COR-L47 (cell line): ENCODE measurements around the gene NUSAP1.
"Not testable (repeated sequence)": the region's sequence is repeated elsewhere in the genome, so short reads cannot be mapped to it uniquely, and the experiment has no call there.

Experiments used
- DNase-seq: peaks from one replicate; lab custom pipeline; 2025; lab: John Stamatoyannopoulos, UW

Gene NUSAP1

DNA sequence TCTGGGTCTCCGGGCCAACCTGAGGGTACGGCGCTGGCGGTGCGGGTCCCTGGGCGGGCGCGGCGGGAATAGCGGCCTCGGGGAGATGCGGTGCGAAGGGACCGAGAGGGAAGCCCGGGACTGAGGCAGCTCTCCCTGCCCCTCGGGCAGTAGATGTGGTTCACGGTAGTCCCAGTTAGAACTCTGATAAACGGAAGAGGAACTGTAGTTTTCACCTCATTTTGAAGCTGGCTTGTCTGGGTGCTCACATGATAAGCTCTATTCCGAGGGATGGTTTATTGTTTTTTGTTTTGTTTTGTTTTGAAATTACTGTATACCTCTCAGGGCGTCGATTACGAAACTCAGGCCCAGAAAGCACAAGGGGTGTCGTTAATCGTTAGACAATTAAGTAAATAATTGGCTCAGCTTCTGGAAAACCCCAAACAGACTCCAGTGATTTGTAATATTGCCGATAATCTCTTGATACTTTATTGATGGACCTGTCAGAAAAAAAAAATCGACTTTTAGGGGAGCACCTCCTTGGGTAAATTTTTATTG, 413 bp downstream of the NUSAP1 start:
- no peak for DNase-seq

- DNase-seq = no peak
These were observed 1.8 kb downstream of the NUSAP1 start for GRCh38 chr15:41334293-41335120.

- no peak for DNase-seq
These were observed 3.9 kb downstream of the NUSAP1 start for GRCh38 chr15:41336549-41336948.

GRCh38 chr15:41337047-41337446, 4.4 kb downstream of the NUSAP1 start:
- no peak for DNase-seq

DNA sequence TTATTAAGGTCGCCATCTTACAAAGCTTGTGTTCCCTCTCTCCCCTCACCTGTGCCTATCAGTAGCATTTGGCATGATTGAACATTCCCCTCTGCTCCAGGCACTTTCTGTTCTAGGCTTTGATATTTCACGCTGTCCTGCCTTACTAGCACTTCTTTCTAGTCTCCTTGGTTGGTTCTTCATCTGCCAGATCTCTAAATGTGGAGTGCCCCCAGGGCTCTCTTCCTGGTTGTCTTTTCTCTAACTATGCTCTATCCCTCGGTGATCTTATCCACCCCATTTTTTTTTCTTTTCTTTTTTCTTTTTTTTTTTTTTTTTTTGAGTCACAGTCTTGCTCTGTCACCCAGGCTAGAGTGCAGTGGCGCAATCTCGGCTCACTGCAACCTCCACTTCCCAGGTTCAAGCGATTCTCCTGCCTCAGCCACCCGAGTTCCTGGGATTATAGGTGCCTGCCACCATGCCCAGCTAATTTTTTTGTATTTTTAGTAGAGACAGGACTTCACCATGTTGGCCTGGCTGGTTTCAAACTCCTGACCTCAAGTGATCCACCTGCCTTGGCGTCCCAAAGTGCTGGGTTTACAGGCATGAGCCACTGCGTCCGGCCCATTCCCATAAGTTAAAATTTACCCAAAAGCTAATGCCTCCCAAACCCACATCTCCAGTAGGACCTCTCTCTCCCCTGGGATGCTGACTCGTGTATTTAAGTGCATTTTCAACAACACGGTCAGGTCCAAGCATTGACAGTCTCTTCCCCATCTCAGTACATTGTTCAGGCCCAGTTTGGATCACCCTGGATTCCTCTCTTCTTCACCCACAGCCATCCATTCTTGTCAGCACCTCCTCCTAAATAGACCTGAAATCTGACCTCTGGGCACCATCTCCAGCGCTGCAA, 5.2 kb downstream of the NUSAP1 start:
- DNase-seq = no peak

- DNase-seq = no peak
These were observed 7.6 kb downstream of the NUSAP1 start for GRCh38 chr15:41340189-41340695.

- no peak for DNase-seq
These were observed 8.8 kb downstream of the NUSAP1 start for GRCh38 chr15:41341519-41341918.

DNA sequence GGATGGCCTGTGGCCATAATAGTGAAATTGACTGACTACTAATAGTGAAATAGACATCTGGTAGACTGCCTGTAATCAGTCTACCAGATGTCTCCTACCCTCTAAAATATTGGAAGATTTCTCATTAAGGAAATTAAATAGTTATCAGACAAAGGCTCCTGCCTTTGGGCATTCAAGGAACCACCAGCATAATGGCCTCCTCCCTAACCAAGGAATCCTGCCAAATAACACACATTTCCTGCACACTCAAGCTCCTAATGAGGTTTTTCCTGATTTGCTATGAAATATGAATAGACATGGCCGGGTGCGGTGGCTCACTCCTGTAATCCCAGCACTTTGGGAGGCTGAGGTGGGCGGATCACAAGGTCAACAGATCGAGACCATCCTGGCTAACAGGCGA, 14.6 kb downstream of the NUSAP1 start:
- DNase-seq = no peak

GRCh38 chr15:41350057-41350717, 17.5 kb downstream of the NUSAP1 start:
- DNase-seq = no peak

DNA sequence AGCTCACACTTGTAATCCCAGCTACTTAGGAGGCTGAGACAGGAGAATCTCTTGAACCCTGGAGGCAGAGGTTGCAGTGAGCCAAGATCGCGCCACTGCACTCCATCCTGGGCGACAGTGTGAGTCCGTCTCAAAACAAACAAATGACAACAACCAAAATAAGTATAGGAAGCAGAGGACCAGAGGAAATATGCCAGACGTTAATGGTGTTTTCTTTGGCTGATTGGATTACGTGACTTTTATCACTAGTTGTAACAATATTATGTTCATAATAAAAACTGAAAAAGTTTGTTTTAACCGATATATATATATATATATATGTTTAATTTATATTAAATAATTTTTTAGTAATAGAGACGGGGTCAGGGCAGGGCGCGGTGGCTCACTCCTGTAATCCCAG, 21.7 kb downstream of the NUSAP1 start:
- no peak for DNase-seq

- DNase-seq = no peak
These were observed 34.7 kb downstream of the NUSAP1 start for GRCh38 chr15:41367418-41367817.

DNA sequence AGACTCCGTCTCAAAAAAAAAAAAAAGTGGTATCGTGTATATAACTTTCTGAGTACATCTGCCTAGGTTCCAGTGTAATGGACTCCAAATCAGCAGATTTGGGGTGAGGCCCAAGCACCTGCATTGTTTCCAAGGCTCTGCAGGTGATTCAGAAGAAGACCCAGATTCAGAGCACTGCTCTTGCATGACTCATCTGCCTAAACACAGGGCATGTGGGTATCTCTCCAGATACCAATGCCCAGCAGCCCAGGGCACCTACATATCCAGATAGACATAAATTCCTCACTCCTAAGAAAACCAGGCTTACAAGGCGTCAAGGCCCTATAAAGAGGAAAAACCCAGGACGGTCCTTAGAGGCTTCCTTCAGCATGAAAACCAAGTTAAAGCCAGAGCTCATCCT, 45.3 kb downstream of the NUSAP1 start:
- DNase-seq = no peak

- DNase-seq = not testable (repeated sequence)
These were observed 51.5 kb downstream of the NUSAP1 start for GRCh38 chr15:41383974-41384749.

- no peak for DNase-seq
These were observed 55.0 kb downstream of the NUSAP1 start for GRCh38 chr15:41387646-41388045.

- DNase-seq = no peak
These were observed 60.0 kb downstream of the NUSAP1 start for GRCh38 chr15:41392659-41393058.

DNA sequence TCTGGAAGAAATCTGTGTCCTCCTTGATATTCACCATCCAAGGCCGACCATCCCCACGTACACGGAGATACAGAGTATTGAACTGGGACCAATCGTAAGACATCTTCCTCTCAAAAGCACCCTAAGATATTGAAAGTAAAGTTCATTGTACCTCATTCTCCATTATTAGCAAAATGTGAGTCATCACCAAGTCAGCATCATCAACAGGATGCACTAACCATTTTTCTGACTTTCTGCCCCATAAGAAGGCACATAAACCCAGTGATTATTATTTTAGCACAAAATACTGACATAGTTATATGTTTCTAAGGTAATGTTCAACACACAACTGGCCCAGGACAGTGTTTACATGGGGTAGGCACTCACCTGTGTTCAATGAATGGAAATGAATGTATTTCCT, 62.2 kb downstream of the NUSAP1 start:
- no peak for DNase-seq

DNA sequence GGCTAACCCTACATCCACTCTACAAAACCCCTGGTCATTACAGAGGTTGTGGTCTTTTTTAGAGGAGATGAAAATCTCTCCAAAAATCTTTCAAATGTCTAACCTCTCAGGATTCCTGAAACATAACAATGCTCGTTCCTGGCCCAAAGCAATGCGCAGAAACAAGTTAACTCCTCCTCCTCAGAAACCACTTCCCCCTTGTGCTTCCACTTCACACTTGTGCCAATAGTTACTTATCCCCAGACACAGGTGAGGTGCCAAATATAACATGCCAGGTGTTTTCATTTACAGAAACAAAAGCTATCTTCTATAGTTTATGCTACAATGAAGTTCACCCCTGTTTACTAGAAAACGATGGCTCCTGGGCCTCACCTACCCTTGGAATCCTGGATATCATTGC, 63.4 kb downstream of the NUSAP1 start:
- DNase-seq = no peak

GRCh38 chr15:41401904-41402267, 69.2 kb downstream of the NUSAP1 start:
- DNase-seq = no peak

- DNase-seq = no peak
These were observed 74.7 kb downstream of the NUSAP1 start for GRCh38 chr15:41407341-41407740.

- no peak for DNase-seq
These were observed 75.6 kb downstream of the NUSAP1 start for GRCh38 chr15:41408234-41408641.

GRCh38 chr15:41411031-41411430, 78.3 kb downstream of the NUSAP1 start:
- DNase-seq = no peak
